CD14-positive monocyte (primary cell): Measurements from ENCODE around the gene SLC9A8. TPM values are rescaled to one million over a fixed set of nuclear protein-coding genes. Genes with fewer than 3 reads are reported as not detected.

Experiments
- DNase-seq, 3 donors: peaks; one replicate each; pipeline ENCODE4 v3.0.0-alpha.2; 2011 to 2022
- H2AFZ ChIP-seq: 2 replicates; pipeline ENCODE4 v1.6.0; 2012; ENCODE audit warnings: mild to moderate bottlenecking, low read depth, low read length, inconsistent platforms; ENCODE audit not compliant: insufficient read depth, poor library complexity, severe bottlenecking
- H3K27ac ChIP-seq, 2 donors: 1 replicate in 1 of 2; 2 replicates in 1 of 2; pipeline ENCODE4 v1.5.1; 2012 to 2013; ENCODE audit warnings: low read length in 2 of 2, control low read depth in 1 of 2, inconsistent platforms in 1 of 2, low read depth in 1 of 2, mild to moderate bottlenecking in 1 of 2
- H3K27me3 ChIP-seq, 2 donors: one replicate each; pipeline versions ENCODE4 v1.6.0 to v1.6.1; 2011 to 2013; ENCODE audit warnings: low read length in 2 of 2; ENCODE audit not compliant: control insufficient read depth in 2 of 2, insufficient read depth in 2 of 2
- H3K36me3 ChIP-seq, 2 donors: replicated peaks in 1 of 2; 1 replicate in 1 of 2; 2 replicates in 1 of 2; pipeline versions ENCODE4 v1.5.1 to v1.6.1; 2012 to 2013; ENCODE audit warnings: low read length in 2 of 2, control low read depth in 1 of 2, inconsistent platforms in 1 of 2, mild to moderate bottlenecking in 1 of 2; ENCODE audit not compliant: insufficient read depth in 2 of 2, control insufficient read depth in 1 of 2
- H3K4me1 ChIP-seq, 2 donors: 1 replicate in 1 of 2; 2 replicates in 1 of 2; pipeline versions ENCODE4 v1.5.1 to v1.6.1; 2012 to 2013; ENCODE audit warnings: low read length in 2 of 2, control low read depth in 1 of 2, inconsistent platforms in 1 of 2, mild to moderate bottlenecking in 1 of 2, moderate library complexity in 1 of 2; ENCODE audit not compliant: insufficient read depth in 2 of 2, control insufficient read depth in 1 of 2
- H3K4me2 ChIP-seq: replicated peaks from 2 replicates; pipeline ENCODE3; 2012; ENCODE audit warnings: low read length, moderate library complexity, mild to moderate bottlenecking; ENCODE audit not compliant: poor library complexity, severe bottlenecking; ENCODE audit errors: extremely low read depth
- H3K4me3 ChIP-seq, 3 experiments: fragments of 200-600 bp in 1 of 3; sonication (generic) in 1 of 3; replicated peaks in 1 of 3; 1 replicate in 2 of 3; 2 replicates in 1 of 3; pipeline ENCODE4 v1.5.1; 2011 to 2013; ENCODE audit warnings: low read length in 3 of 3, mild to moderate bottlenecking in 3 of 3, control low read depth in 2 of 3, low read depth in 2 of 3, inconsistent platforms in 1 of 3, moderate library complexity in 1 of 3
- H3K79me2 ChIP-seq: 2 replicates; pipeline ENCODE4 v1.6.0; 2012; ENCODE audit warnings: mild to moderate bottlenecking, control low read depth, inconsistent platforms, low read length, moderate library complexity; ENCODE audit not compliant: insufficient read depth
- H3K9ac ChIP-seq: 2 replicates; pipeline ENCODE4 v1.6.0; 2017; ENCODE audit warnings: low read length, mild to moderate bottlenecking; ENCODE audit not compliant: insufficient read depth, poor library complexity, severe bottlenecking
- H3K9me3 ChIP-seq, 2 donors: replicated peaks in 1 of 2; 1 replicate in 1 of 2; 2 replicates in 1 of 2; pipeline versions ENCODE4 v1.5.1 to v1.6.1; 2012 to 2013; ENCODE audit warnings: low read length in 2 of 2, control low read depth in 1 of 2; ENCODE audit not compliant: control insufficient read depth in 1 of 2, insufficient read depth in 1 of 2
- H4K20me1 ChIP-seq: 2 replicates; pipeline ENCODE4 v1.6.0; 2012; ENCODE audit warnings: mild to moderate bottlenecking, low read length, control low read depth, moderate library complexity; ENCODE audit not compliant: insufficient read depth
- H3K27ac Mint-ChIP-seq, 7 donors: one replicate each; pipeline ENCODE4 v1.8.0; 2020; ENCODE audit warnings: mild to moderate bottlenecking in 7 of 7, mixed read lengths in 7 of 7, moderate library complexity in 6 of 7, inconsistent platforms in 2 of 7
- H3K27me3 Mint-ChIP-seq, 3 donors: one replicate each; pipeline ENCODE4 v1.8.0; 2021 to 2022; ENCODE audit warnings: low read depth in 3 of 3, mild to moderate bottlenecking in 3 of 3, mixed read lengths in 3 of 3, moderate library complexity in 3 of 3, inconsistent platforms in 1 of 3
- H3K36me3 Mint-ChIP-seq, 2 donors: one replicate each; pipeline ENCODE4 v1.8.0; 2020; ENCODE audit warnings: mixed read lengths in 2 of 2, inconsistent platforms in 1 of 2, mild to moderate bottlenecking in 1 of 2
- H3K4me1 Mint-ChIP-seq: one replicate; pipeline ENCODE4 v1.8.0; 2020; ENCODE audit warnings: mild to moderate bottlenecking, mixed read lengths
- H3K4me3 Mint-ChIP-seq, 2 donors: one replicate each; pipeline ENCODE4 v1.8.0; 2020; ENCODE audit warnings: mild to moderate bottlenecking in 2 of 2, mixed read lengths in 2 of 2, moderate library complexity in 1 of 2
- H3K9me3 Mint-ChIP-seq, 7 donors: one replicate each; pipeline ENCODE4 v1.8.0; 2020 to 2022; ENCODE audit warnings: mixed read lengths in 7 of 7, mild to moderate bottlenecking in 6 of 7, moderate library complexity in 6 of 7, inconsistent platforms in 2 of 7
- WGBS: methylation state at CpG from one replicate; pipeline ENCODE4 v1.1.5; 2013; ENCODE audit warnings: missing lambda C conversion rate; ENCODE audit not compliant: insufficient coverage; 5-methylcytosine and 5-hydroxymethylcytosine counted together
- intact Hi-C, 2 donors: fragments of 100-400 bp; cut with micrococcal nuclease; formaldehyde crosslinking; loops; one replicate each; pipeline versions ENCODE4 v1.15.0 to v1.15.1; 2023
- polyA plus RNA-seq, 3 donors: library from polyadenylated mRNA; depleted of rRNA in 1 of 3; unstranded in 2 of 3; stranded (reverse) in 1 of 3; fragments of 300-500 nt in 2 of 3; fragments of >200 nt in 1 of 3; fragmentation: Illumina TruSeq in 2 of 3; gene quantifications; 1 replicate in 2 of 3; 2 replicates in 1 of 3; pipeline ENCODE4 v1.2.3, GENCODE V29; 2012 to 2021
- TF ChIP-seq, protein P1 (sequence below): fragments of 200-600 bp; IDR thresholded peaks from one replicate; pipeline ENCODE4 v1.8.0; 2022; ENCODE audit warnings: antibody characterized with exemption, mild to moderate bottlenecking

The SLC9A8 gene
- polyA plus RNA-seq, 3 donors, result 3.0 to 14.6 (median 3.3) TPM

DNA sequence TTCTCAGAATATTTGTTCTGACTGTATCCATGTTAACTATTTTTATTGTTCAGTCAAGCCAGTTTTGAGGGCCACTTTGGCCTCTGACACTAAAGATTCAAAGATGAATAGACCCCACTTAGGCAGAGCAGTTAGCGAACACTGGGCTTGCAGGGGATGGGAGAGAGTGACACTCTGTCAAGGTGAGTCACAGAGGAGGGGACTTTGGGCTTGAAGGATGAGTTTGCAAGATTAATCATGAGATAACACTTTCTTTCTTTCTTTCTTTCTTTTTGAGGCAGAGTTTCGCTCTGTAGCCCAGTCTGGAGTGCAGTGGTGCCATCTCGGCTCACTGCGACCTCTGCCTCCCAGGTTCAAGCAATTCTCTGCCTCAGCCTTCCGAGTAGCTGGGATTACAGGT, 56.3 kb downstream of the SLC9A8 start:
- no peaks in the 10 kb centered on the region for H3K9me3 ChIP-seq
- Mint-ChIP-seq H3K4me3 (no peak overlapping the region), H3K4me1 (peaks cover 14% of the 10 kb centered on the region), H3K36me3 (peaks cover 69 to 85% of the 10 kb centered on the region in 2 donors), H3K27ac (no peak overlapping the region), H3K27me3 (no peaks in the 10 kb centered on the region), H3K9me3 (no peaks in the 10 kb centered on the region)
- H3K36me3 ChIP-seq, result peaks cover 66 to 96% of the 10 kb centered on the region in 2 donors
- no peak overlapping the region for H3K4me2 ChIP-seq
- H3K27ac ChIP-seq, result peak overlapping the region in 1 of 2 donors; percentile 36
- H3K9ac ChIP-seq, result no peak overlapping the region
- no peak for DNase-seq
- 50% methylated on average over 2 of the region's 5 CpGs for WGBS
- H4K20me1 ChIP-seq, result no peaks in the 10 kb centered on the region
- no peak overlapping the region for H2AFZ ChIP-seq
- intact Hi-C loops, result no loop called here
- H3K4me1 ChIP-seq, result peaks cover 6 to 7% of the 10 kb centered on the region in 2 donors
- no peaks in the 10 kb centered on the region for H3K27me3 ChIP-seq
- no peak overlapping the region for H3K4me3 ChIP-seq
- TF ChIP-seq, protein P1, sequence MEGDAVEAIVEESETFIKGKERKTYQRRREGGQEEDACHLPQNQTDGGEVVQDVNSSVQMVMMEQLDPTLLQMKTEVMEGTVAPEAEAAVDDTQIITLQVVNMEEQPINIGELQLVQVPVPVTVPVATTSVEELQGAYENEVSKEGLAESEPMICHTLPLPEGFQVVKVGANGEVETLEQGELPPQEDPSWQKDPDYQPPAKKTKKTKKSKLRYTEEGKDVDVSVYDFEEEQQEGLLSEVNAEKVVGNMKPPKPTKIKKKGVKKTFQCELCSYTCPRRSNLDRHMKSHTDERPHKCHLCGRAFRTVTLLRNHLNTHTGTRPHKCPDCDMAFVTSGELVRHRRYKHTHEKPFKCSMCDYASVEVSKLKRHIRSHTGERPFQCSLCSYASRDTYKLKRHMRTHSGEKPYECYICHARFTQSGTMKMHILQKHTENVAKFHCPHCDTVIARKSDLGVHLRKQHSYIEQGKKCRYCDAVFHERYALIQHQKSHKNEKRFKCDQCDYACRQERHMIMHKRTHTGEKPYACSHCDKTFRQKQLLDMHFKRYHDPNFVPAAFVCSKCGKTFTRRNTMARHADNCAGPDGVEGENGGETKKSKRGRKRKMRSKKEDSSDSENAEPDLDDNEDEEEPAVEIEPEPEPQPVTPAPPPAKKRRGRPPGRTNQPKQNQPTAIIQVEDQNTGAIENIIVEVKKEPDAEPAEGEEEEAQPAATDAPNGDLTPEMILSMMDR, result no peak
- H3K79me2 ChIP-seq, result no peaks in the 10 kb centered on the region

DNA sequence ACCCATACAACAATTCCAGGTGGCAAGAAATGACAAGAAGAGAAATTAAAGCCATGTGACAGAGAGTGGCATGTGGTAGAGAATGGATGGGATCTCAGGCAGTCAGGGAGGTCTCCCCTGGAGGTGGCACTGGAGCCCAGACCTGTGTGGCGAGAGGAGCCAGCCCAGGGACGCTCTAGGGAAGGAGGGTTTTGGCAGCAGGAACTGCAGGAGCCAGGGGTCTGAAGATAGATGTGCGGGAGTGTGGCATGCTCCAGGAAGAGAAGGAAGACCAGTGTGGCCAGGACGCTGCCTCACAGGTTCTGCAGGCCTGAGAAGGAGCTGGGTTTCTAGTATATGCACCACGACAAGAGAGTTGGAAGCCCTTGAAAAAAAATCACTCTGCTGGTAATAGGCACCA, 57.6 kb downstream of the SLC9A8 start:
- H3K27ac ChIP-seq, result no peak overlapping the region
- Mint-ChIP-seq H3K27ac (peak overlapping the region in 2 of 7 donors; percentile 39 to 60), H3K4me1 (peaks cover 14% of the 10 kb centered on the region), H3K27me3 (no peaks in the 10 kb centered on the region), H3K4me3 (no peak overlapping the region), H3K36me3 (peaks cover 65 to 83% of the 10 kb centered on the region in 2 donors), H3K9me3 (no peaks in the 10 kb centered on the region)
- no peak for DNase-seq
- H3K4me3 ChIP-seq, result no peak overlapping the region
- no peak overlapping the region for H3K4me2 ChIP-seq
- intact Hi-C loops, result no loop called here
- no peak overlapping the region for H2AFZ ChIP-seq
- H4K20me1 ChIP-seq, result no peaks in the 10 kb centered on the region
- 95% methylated on average over 4 of the region's 5 CpGs for WGBS
- TF ChIP-seq, protein P1, result no peak
- no peaks in the 10 kb centered on the region for H3K27me3 ChIP-seq
- no peak overlapping the region for H3K9ac ChIP-seq
- no peaks in the 10 kb centered on the region for H3K79me2 ChIP-seq
- peaks cover 63 to 96% of the 10 kb centered on the region in 2 donors for H3K36me3 ChIP-seq
- H3K4me1 ChIP-seq, result peaks cover 6 to 7% of the 10 kb centered on the region in 2 donors
- H3K9me3 ChIP-seq, result no peaks in the 10 kb centered on the region
